ENCODE measurements around the gene HJV.

The HJV gene

GRCh38 chr1:146021050-146021445 is 487 bp downstream of the HJV start:
- DNase-seq, result no peak

DNA sequence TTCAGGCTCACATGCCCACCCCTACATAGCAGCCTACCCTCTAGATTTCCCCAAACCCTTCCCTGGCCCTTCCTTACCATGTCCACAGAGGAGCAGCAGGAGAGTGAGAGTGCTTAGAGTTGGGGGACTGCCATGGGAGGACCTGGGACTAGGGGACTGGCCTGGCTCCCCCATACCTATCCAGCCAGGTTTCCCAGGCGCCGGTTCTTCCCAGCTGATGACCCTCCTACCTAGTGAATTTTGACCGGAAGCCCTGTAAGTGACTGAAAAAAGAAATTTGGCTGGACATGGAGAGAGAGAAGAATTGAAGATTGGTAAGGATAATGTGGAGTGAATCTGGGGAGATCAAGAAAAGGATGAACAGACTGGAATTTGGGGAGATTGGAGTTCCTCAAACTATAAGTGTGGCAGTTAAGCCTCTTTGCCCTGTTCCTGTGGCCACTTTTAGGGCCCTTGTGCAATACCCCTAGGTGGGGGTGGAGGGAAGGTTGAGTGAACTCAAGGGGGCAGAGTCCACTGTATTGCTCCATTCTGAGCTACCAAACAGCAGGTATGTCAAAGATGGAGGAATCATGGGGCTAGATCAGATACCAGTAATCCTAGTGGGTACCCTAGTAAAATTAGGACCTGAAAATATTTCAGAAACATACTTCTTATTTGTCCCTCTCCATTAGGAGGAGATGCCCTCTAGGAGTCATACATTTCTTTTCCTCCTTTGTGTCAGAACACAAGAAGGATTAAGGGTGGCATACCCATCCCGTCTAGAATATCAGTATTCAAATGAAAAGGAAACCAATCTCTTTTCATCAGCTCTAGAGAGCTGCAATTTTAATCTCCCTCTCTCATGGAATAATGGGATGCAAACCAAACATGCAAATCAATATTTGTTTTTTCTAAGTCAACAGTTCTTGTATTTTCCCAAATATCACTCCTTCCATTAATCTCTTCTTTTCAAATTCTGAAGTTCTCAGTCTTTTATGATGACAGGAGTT is 1.2 kb downstream of the HJV start:
- DNase-seq, result no peak

GRCh38 chr1:146019231-146020057 is 2.1 kb downstream of the HJV start:
- no peak for DNase-seq

GRCh38 chr1:146016891-146017290 is 4.6 kb downstream of the HJV start:
- no peak for DNase-seq

DNA sequence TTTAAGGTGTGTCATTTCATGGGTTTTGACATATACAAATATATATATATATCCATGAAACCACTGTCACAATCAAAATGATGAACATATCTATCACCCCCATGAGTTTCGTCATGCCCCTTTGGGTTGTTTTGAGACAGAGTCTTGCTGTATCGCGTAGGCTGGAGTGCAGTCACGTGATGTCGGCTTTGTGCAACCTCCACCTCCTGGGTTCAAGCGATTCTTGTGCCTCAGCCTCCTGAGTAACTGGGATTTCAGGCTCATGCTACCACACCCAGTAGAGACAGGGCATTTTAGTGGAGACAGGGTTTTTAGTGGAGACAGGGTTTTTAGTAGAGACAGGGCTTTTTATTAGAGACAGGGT is 8.0 kb downstream of the HJV start:
- peak; percentile 52 to 62 for DNase-seq

GRCh38 chr1:146012703-146013558 is 8.6 kb downstream of the HJV start:
- peak; percentile 69 to 89 for DNase-seq

DNA sequence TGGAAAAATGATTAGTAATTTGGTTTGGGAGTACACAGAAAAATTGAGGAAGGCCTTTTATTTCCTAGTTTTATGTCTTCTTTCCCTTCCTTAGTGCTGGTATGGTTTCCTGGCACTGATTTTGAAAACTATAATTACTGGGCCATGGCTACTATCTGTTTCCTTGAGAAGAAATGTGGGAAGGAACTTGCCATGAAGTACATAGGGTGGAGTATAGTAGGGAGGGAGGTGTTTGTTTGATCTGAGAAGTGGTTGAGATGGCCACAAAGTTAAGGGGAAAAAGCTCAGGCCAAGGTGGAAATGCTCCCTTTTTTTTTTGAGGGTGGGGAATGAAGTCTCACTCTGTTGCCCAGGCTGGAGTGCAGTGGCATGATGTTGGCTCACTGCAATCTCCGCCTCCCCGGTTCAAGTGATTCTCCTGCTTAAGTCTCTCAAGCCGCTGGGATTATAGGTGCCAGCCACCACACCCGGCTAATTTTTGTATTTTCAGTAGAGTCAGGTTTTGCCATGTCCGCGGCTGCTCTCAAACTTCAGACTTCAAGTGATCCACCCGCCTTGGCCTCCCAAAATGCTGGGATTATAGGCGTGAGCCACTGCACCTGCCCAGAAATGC is 11.3 kb downstream of the HJV start:
- no peak for DNase-seq

DNA sequence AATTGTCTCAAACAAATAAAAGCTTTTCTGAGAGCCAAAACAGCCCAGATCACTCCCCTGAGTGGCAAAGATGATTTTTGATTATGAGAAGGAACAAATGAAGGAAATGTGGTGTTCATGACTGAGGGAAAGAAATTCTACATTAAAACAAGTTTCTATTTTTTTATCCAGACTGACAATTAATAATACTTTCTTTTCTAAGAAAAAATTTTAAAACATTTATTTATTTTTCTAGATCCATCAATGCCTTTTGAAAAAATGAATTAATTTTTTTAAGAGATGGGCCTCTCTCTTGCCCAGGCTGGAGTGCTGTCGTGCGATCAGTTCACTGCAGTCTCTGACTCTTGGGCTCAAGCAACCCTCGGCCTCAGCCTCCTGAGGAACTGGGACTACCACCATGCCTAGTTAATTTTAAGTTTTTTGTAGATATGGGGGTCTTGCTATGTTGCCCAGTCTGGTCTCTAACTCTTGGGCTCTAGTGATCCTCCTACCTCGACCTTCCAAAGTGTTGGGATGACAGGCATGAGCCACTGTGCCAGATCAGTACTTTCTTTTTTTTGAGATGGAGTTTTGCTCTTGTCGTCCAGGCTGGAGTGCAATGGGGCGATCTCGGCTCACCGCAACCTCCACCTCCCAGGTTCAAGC is 13.9 kb downstream of the HJV start:
- DNase-seq, result no peak

DNA sequence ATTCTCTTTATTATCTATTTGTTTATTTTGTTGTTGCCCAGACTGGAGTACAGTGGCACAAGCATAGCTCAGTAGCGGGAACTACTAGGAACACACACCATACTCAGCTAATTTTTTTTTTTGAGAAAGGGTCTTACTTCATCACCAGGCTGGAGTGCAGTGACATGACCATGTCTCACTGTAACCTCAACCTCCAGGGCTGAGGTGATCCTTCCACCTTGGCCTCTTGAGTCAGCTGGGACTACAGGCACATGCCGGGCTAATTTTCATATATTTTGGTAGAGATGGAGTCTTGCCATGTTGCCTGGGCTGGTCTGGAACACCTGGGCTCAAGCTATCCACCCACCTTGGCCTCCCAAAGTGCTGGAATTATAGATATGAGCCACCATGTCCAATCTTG is 19.8 kb downstream of the HJV start:
- no peak for DNase-seq

DNA sequence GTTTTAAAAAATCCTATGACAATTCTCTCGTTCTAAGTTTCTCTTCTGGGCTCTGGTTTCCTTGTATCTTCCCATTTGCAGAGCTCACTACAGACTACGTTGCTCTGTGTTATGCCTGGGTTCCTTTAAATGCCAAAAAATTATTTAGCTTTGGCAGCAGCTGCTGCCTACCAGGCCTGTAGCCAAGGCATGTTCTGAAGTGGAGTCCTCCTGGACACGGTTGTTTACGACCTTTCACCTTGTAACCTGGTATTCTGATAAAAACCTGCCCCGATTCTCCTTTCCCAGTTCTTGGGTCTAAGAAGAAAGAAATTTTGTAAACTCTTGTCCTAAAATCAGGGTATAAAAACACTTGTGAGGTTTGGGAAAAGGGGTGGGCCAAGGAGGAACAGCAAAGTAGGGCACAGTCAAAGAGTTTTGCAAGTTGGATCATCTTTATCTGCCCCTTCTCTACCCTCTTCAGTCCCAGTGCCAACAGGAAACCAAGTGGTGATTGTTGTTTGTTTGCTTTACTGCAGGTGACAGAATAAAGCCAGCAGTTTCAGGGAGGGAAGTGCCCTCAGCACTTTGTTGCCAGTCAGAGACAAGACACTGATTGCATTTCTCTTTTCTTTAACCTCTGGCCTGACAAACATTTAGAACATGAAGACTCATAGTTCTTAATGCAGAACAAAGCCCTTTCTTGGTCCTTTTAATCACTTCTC is 22.1 kb downstream of the HJV start:
- DNase-seq, result no peak

DNA sequence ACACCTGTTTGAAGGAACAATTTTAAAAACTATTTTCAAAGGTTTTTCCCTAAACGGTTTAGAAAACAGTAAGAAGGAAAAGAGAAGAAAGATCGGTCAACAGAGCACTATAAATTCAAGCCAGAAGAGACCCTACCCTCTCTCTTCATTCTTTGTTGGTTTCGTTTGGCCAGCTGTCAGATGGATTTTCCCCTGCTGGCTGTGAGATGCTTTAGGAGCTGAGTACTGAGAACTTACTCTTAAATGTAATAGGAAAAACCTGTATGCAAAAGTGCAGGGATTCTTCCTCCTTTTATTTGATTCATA is 23.9 kb downstream of the HJV start:
- no peak for DNase-seq

DNA sequence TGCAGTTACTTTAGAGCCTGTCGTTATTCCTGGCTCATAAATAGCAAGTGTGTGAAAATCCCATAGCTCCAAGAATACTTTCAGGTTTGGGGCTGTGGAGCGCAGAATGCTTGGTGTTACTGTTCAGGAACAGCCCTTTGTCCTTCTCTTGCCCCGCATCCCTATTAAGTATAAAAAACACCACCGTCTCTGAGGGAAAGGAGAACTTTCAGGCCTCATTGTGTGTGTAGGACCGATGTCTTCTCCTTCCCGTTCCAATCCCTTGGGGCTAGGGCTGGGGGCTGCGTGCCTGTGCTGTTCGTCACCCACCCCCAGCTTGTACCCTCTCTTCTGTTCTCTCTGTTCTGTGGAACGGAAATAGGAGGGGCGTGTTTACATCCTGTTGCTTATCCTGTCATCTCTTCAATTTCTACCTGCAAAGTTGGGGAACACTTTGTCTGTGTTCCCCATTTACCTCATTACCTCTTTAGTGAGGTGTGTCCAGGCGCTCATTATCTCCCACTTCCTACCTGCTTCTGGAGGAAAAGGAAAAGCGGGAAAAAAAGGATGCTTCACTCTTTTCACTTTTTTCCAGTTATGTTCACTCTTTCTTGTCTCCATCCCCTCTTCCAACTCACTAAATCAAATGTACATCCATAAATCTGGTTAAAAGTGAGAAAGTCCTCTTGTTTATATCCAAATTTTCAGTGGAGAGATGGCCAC is 24.4 kb downstream of the HJV start:
- DNase-seq, result no peak

GRCh38 chr1:145996433-145997015 is 25.0 kb downstream of the HJV start, which contains the start of gene TXNIP:
TSS of gene TXNIP (minus strand) at chr1:145996579. CDS start at chr1:145996266, 313 bp downstream.
- peak; percentile 89 to 95 for DNase-seq

DNA sequence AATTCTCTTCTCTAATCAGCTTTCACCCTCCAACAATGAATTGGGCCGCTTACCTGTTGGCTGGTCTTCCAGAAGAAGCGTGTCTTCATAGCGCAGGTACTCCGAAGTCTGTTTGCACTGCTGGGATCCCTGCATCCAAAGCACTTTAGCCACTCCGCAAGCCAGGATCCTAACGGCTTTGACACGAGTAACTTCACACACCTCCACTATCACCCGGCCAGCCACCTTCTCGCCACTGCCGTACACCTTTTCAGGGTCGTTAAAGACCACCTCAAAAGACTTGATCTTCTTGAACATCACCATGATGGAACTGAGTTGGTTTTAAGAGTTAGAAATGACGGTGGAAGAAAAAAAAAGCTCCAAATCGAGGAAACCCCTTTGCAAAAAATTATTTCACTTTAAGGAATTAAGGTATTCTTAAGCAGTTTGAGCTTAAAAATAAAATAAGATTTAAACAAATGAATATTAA is 25.5 kb downstream of the HJV start:
- DNase-seq, result no peak

DNA sequence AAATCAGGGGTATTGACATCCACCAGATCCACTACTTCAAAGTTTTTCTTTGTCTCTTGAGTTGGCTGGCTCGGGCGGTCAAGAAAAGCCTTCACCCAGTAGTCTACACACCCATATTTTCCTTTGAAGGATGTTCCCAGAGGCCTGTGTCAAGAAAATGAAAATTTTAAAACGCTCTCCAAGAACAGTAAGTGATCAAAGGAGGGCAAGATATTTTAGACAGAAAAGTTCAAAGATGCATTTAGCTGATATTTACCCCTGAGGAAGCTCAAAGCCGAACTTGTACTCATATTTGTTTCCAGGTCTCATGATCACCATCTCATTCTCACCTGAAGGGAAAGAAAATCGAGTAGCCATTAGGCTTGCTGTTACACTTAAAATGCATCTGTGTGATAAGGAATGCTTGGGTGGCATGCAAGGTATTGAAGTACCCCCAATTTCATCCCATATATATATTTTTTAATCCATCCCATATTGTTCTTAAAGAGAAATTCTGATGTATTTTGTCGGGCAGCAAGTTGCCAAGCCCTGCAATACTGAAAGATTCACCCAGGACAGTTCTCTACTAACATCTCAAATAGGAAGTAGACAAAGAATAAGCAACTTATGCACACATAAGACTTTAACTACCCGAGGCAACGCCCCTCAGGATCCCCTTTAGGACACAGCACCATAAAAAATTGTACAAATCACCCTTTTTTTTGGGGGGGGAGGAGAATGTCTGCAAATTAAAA is 26.2 kb downstream of the HJV start:
- DNase-seq, result no peak

GRCh38 chr1:145994391-145995120 is 27.0 kb downstream of the HJV start:
- peak in 1 of 2 donors; percentile 43 for DNase-seq

DNA sequence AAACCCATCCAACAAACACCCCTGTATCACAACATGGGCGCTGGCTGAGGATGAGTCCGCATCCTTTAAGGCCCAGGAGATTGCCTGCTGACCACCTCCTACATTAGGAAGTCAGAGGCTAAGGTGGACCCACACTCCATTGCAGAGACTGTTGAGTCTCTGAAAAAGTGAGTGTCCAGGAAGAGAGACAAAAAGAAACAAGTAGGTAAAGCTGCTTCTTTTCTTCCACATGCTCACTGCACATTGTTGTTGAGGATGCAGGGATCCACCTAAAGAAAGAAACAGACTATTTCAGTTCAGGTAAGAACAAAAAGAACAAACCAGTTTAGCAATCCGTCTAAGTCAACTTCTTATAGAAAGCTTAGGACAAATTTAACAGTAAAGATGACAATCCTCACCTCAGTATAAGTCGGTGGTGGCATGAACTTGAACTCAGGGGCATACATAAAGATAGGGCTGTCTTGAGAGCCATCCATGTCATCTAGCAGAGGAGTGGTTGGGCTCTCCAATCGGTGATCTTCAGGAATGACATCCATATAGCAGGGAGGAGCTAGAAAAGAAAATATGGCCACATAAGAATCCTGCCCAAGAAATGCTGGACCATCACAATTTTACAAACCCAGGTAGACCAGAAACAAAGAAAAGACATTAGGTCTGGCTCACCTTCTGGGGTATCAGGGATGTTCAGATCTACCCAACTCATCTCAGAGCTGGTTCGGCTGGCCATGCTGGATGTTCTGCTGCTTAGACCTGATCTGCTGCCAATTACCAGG is 27.7 kb downstream of the HJV start:
- no peak for DNase-seq
